Peyer's patch (tissue), 4 donors: Measurements from ENCODE around the gene OXTR. TPM values are rescaled to one million over a fixed set of nuclear protein-coding genes. Genes with fewer than 3 reads are reported as not detected.

Experiments
- DNase-seq, 3 donors: peaks; one replicate each; pipeline ENCODE4 v3.0.0-alpha.2; 2017 to 2019
- H3K27ac ChIP-seq, 4 donors: fragments of 200-600 bp; sonication (generic); one replicate each; pipeline ENCODE4 v1.5.1; 2016 to 2019
- H3K27me3 ChIP-seq, 2 donors: fragments of 200-600 bp; sonication (generic); one replicate each; pipeline ENCODE4 v1.5.1; 2019
- H3K36me3 ChIP-seq, 3 donors: fragments of 200-600 bp; sonication (generic); one replicate each; pipeline ENCODE4 v1.5.1; 2016 to 2019
- H3K4me1 ChIP-seq, 4 donors: fragments of 200-600 bp; sonication (generic); one replicate each; pipeline ENCODE4 v1.5.1; 2016 to 2019
- H3K4me3 ChIP-seq, 4 donors: fragments of 200-600 bp; sonication (generic); 1 replicate in 3 of 4; 2 replicates in 1 of 4; pipeline ENCODE4 v1.5.1; 2016 to 2019; ENCODE audit warnings: mild to moderate bottlenecking in 1 of 4
- H3K9me3 ChIP-seq, 4 donors: fragments of 200-600 bp; sonication (generic); one replicate each; pipeline ENCODE4 v1.5.1; 2016 to 2019; ENCODE audit warnings: mild to moderate bottlenecking in 1 of 4
- POLR2A ChIP-seq, 2 donors: fragments of 450-650 bp; IDR thresholded peaks; one replicate each; pipeline ENCODE4 v1.5.1; 2017; ENCODE audit warnings: antibody characterized with exemption in 2 of 2, mild to moderate bottlenecking in 2 of 2, moderate library complexity in 2 of 2
- total RNA-seq, 4 donors: library from RNA; depleted of rRNA; stranded (reverse); fragments of >200 nt; gene quantifications; one replicate each; pipeline ENCODE4 v1.1.0, GENCODE V29; 2016
- TF ChIP-seq, protein P1 (sequence below), 6 experiments: fragments of 450-650 bp in 4 of 6; fragments of 200-600 bp in 2 of 6; sonication (generic) in 1 of 6; IDR thresholded peaks; one replicate each; pipeline ENCODE4 v1.5.1; 2017 to 2019; ENCODE audit warnings: antibody characterized with exemption in 6 of 6, mild to moderate bottlenecking in 3 of 6, moderate library complexity in 1 of 6

The OXTR gene
- total RNA-seq, 4 donors from 2014 or later: 0.27 TPM; not detected in 3

DNA sequence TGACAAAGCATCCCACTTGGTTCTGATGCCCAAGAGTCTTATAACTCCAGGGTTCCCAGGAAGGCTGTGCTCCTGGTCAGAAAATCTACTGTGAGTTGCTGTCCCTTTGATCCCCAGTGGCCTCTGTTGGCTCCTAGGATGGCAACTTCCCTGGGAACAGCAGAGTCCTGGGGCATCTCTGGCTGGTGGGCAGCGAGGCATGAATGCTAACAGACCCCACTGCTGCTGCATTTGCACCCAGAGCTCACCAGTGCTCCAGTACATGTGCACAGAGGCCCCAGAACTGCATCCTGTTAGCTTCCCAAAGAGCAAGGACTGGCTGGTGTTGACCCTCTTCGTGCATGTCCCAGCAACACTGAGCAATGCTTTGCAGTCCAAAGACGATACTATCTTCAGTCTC is 20.1 kb downstream of the OXTR start:
- no peaks in the 10 kb centered on the region for H3K36me3 ChIP-seq
- H3K27me3 ChIP-seq: no peaks in the 10 kb centered on the region
- no peak for DNase-seq
- no peaks in the 10 kb centered on the region for H3K9me3 ChIP-seq
- H3K4me3 ChIP-seq: no peak overlapping the region
- no peak overlapping the region for H3K27ac ChIP-seq
- H3K4me1 ChIP-seq: no peaks in the 10 kb centered on the region
- TF ChIP-seq, protein P1, sequence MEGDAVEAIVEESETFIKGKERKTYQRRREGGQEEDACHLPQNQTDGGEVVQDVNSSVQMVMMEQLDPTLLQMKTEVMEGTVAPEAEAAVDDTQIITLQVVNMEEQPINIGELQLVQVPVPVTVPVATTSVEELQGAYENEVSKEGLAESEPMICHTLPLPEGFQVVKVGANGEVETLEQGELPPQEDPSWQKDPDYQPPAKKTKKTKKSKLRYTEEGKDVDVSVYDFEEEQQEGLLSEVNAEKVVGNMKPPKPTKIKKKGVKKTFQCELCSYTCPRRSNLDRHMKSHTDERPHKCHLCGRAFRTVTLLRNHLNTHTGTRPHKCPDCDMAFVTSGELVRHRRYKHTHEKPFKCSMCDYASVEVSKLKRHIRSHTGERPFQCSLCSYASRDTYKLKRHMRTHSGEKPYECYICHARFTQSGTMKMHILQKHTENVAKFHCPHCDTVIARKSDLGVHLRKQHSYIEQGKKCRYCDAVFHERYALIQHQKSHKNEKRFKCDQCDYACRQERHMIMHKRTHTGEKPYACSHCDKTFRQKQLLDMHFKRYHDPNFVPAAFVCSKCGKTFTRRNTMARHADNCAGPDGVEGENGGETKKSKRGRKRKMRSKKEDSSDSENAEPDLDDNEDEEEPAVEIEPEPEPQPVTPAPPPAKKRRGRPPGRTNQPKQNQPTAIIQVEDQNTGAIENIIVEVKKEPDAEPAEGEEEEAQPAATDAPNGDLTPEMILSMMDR (IDR thresholded peaks at IDR 0.05): no peak
- TF ChIP-seq POLR2A (IDR thresholded peaks at IDR 0.05): no peak

DNA sequence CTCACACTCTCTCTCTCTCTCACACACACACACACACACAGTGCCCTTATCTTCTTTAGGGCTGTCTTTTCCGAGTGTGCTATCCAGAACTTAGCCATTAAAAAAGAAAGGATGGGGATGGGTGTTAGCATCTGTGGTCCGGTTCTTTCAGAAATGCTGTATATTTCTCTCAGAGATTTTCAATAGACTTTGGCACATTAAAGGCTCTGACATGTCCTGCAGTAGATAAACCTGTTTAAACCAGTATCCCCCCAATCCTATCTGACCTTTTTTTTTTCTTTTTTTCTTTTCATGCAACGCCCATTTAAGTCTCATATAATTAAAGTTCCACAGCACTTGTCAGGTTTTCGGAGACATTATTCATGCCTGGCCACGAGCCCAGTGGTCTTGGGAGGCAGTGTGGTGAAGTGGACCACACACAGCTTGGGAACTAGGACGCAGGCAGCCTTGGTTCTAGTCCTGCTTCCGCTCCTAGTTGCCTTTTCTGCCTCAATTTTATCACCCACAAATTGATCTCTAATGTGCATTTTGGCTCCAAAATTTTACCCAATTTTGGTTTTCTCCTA is 22.6 kb downstream of the OXTR start:
- no peaks in the 10 kb centered on the region for H3K4me1 ChIP-seq
- H3K9me3 ChIP-seq: no peaks in the 10 kb centered on the region
- no peak overlapping the region for H3K4me3 ChIP-seq
- no peaks in the 10 kb centered on the region for H3K27me3 ChIP-seq
- TF ChIP-seq POLR2A (IDR thresholded peaks at IDR 0.05): no peak
- TF ChIP-seq, protein P1 (IDR thresholded peaks at IDR 0.05): no peak
- H3K27ac ChIP-seq: no peak overlapping the region
- no peak for DNase-seq
- H3K36me3 ChIP-seq: no peaks in the 10 kb centered on the region

DNA sequence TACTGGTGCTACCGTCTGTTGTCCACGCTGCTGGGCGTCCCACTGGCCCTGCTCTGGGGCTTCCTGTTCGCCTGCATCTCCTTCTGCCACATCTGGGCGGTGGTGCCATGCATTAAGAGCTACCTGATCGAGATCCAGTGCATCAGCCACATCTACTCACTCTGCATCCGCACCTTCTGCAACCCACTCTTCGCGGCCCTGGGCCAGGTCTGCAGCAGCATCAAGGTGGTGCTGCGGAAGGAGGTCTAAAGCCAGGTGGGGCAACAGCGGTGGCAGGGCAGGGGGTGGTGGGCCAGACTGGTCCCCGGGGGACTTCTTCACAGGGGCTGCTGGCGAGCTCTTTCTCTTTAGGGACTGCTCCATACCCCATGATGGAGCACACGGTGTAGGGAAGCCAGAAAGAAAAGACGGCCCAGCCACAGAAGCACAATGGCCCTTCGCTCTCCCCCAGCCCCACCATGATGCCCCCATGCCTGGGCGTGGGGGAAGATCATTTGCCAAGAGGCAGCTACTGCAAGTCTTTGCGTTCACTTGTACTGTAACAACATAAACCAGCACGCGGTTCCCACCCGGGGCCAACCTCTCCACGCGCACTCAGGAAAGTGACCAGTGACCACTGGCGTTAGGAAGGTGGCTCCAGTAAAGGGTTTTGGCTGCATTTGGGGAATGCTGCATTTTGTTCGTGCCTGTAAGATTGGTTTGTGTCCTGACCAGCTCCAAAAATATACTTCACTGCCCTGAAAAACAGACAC is 23.6 kb downstream of the OXTR start:
- Histone ChIP-seq H3K36me3 (no peaks in the 10 kb centered on the region), H3K4me3 (no peak overlapping the region), H3K4me1 (no peaks in the 10 kb centered on the region), H3K27me3 (no peaks in the 10 kb centered on the region), H3K27ac (no peak overlapping the region), H3K9me3 (no peaks in the 10 kb centered on the region)
- no peak for DNase-seq
- TF ChIP-seq, protein P1 (IDR thresholded peaks at IDR 0.05): no peak
- no peak for TF ChIP-seq POLR2A (IDR thresholded peaks at IDR 0.05)

DNA sequence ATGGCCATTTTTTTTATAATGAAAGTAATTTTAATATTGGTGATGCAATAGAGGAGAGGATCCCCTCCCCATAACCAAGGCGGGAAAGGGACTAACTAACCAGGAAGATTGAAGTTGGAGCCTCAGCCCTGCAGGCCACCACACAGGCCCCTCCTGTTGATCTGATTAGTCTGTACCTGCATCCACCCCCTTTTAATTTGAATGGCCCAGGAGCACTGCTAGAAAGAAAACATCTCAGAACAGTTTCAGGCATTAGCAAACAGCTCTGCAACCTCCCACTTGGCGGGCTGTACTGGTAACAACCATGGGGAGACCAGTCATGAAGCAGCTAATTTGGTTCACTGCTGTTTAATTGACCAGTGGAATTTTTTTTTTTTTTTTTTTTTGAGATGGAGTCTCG is 25.5 kb downstream of the OXTR start:
- no peak for DNase-seq
- Histone ChIP-seq H3K9me3 (no peaks in the 10 kb centered on the region), H3K4me1 (no peaks in the 10 kb centered on the region), H3K36me3 (no peaks in the 10 kb centered on the region), H3K4me3 (no peak overlapping the region), H3K27me3 (no peaks in the 10 kb centered on the region), H3K27ac (no peak overlapping the region)
- TF ChIP-seq POLR2A (IDR thresholded peaks at IDR 0.05): no peak
- TF ChIP-seq, protein P1 (IDR thresholded peaks at IDR 0.05): no peak

DNA sequence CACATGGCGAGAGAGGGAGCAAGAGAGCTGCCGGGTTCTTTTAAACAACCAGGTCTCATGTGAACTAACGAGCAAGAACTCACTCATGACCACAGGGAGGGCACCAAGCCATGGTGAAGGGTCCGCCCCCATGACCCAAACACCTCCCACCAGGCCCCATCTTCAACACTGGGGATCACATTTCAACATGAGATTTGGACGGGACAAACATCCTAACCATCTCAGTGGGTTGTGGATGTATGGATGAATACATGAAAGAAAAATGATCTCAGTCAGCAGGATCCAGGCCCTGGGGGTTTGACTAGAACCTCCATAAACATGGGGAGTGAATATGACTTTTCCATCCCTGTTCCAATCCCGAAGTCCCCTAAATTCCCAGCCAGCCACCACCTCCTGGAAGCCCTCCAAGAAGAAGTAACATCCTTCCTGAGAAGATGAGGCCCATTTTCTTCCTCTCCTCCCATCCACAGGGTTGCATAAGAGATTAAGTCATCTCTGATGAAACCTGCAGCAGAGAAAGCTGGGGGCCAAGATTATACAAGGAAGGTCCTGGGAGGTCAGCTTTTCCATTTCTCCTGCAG is 26.3 kb downstream of the OXTR start:
- Histone ChIP-seq H3K9me3 (no peaks in the 10 kb centered on the region), H3K27me3 (no peaks in the 10 kb centered on the region), H3K27ac (no peak overlapping the region), H3K4me1 (no peaks in the 10 kb centered on the region), H3K36me3 (no peaks in the 10 kb centered on the region), H3K4me3 (no peak overlapping the region)
- DNase-seq: no peak
- TF ChIP-seq, protein P1 (IDR thresholded peaks at IDR 0.05): no peak
- no peak for TF ChIP-seq POLR2A (IDR thresholded peaks at IDR 0.05)
